ENCODE results near the gene MYO7A.

DNA sequence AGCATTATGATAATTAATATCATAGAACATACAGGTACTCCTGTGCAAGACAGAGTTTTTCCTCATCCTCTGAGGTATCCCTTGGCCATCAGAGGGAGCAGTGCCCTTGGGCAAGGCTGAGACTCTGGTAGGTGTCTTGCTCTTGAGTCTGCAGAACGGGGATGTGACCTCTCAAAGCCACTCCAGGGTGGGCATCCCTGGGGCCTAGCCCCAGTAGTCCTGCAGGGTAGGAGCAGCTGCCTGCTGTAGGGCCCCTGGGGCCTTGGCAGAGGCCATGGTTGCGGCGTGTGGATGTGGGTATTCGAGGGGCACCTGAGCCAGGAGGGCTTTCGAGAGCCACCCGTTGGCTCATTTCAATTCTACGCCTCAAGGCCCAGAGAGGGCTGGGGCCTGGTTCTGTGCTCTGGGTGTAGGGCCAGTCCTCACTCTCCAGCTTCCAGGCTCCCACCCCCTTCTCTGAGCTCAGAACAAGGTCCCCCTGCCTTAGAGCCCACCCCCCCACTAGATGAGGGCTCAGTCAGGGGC is 33.1 kb upstream of the MYO7A start:
- TF ChIP-seq, protein P1, sequence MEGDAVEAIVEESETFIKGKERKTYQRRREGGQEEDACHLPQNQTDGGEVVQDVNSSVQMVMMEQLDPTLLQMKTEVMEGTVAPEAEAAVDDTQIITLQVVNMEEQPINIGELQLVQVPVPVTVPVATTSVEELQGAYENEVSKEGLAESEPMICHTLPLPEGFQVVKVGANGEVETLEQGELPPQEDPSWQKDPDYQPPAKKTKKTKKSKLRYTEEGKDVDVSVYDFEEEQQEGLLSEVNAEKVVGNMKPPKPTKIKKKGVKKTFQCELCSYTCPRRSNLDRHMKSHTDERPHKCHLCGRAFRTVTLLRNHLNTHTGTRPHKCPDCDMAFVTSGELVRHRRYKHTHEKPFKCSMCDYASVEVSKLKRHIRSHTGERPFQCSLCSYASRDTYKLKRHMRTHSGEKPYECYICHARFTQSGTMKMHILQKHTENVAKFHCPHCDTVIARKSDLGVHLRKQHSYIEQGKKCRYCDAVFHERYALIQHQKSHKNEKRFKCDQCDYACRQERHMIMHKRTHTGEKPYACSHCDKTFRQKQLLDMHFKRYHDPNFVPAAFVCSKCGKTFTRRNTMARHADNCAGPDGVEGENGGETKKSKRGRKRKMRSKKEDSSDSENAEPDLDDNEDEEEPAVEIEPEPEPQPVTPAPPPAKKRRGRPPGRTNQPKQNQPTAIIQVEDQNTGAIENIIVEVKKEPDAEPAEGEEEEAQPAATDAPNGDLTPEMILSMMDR (IDR thresholded peaks at IDR 0.05), result no peak
- TF ChIP-seq POLR2A (IDR thresholded peaks at IDR 0.05), result no peak
